K562 (cell line): Measurements from ENCODE around the gene SGMS1. TPM values are rescaled to one million over a fixed set of nuclear protein-coding genes. Genes with fewer than 3 reads are reported as not detected.

Experiments used
- FIP1L1 ChIP-seq: fragments of 200-400 bp; formaldehyde crosslinking; IDR thresholded peaks from 2 replicates; pipeline ENCODE4 v1.6.1; 2018; ENCODE audit warnings: mild to moderate bottlenecking, low read depth, low read length; ENCODE audit not compliant: poor library complexity, severe bottlenecking
- FOSL1 ChIP-seq: fragments of 200-800 bp; sonication (Bioruptor generic); conservative IDR thresholded peaks from 2 replicates; pipeline ENCODE4 v1.6.1; 2016; ENCODE audit warnings: missing genetic modification characterization, missing compliant biosample characterization
- FOXK2 ChIP-seq, 2 experiments: fragments of 450-650 bp; IDR thresholded peaks in 1 of 2; conservative IDR thresholded peaks in 1 of 2; 2 replicates each; pipeline ENCODE4 v1.6.1; 2016; ENCODE audit warnings: low read depth in 2 of 2, mild to moderate bottlenecking in 1 of 2
- NFYB ChIP-seq: IDR thresholded peaks from 2 replicates; pipeline ENCODE4 v1.6.1; 2011; ENCODE audit warnings: mild to moderate bottlenecking, moderate library complexity; ENCODE audit not compliant: insufficient read length; ENCODE audit errors: extremely low read depth
- RBM22 ChIP-seq: fragments of 200-400 bp; formaldehyde crosslinking; IDR thresholded peaks from 2 replicates; pipeline ENCODE4 v1.6.1; 2018; ENCODE audit warnings: low read length, low read depth; ENCODE audit not compliant: poor library complexity, severe bottlenecking
- SRF ChIP-seq, 2 experiments: fragments of 250-450, 450-650 bp in 1 of 2; sonication (Bioruptor Pico) in 1 of 2; sonication (generic) in 1 of 2; formaldehyde crosslinking; IDR thresholded peaks; 2 replicates each; pipeline versions ENCODE4 v1.5.0 to v1.5.1; 2020 to 2022; ENCODE audit warnings: mild to moderate bottlenecking in 1 of 2, missing genetic modification reagents in 1 of 2
- TBL1XR1 ChIP-seq, 2 experiments: IDR thresholded peaks; 2 replicates each; pipeline ENCODE4 v1.6.1; 2012; ENCODE audit warnings: improper control_type of control experiment in 2 of 2, low read length in 2 of 2, mild to moderate bottlenecking in 1 of 2
- XRCC3 ChIP-seq: fragments of 450-650 bp; IDR thresholded peaks from 2 replicates; pipeline ENCODE4 v1.6.1; 2017; ENCODE audit warnings: mild to moderate bottlenecking, moderate library complexity
- ZNF184 ChIP-seq: sonication (generic); formaldehyde crosslinking; IDR thresholded peaks from 2 replicates; pipeline ENCODE4 v1.5.0; 2020; ENCODE audit warnings: missing genetic modification reagents
- ZNF436 ChIP-seq: fragments of 250-450, 450-650 bp; sonication (Bioruptor Pico); formaldehyde crosslinking; IDR thresholded peaks from 2 replicates; pipeline ENCODE4 v1.7.0; 2020; ENCODE audit warnings: mild to moderate bottlenecking
- polyA plus RNA-seq, 8 experiments: library from polyadenylated mRNA; depleted of rRNA in 4 of 8; stranded (reverse) in 5 of 8; unstranded in 3 of 8; fragments of >200 nt; fragmentation: Nextera tagmentation in 2 of 8; fragmentation: Illumina TruSeq in 1 of 8; extraction: Ambion mirVana in 2 of 8; extraction: Trizol in 1 of 8; gene quantifications; 2 replicates each; pipeline versions ENCODE4 v1.2.1 to v1.2.3, GENCODE V29; 2011 to 2014; ENCODE audit warnings: inconsistent platforms in 1 of 8, missing spikeins in 1 of 8
- total RNA-seq, 7 experiments: library from RNA; depleted of rRNA in 6 of 7; stranded (reverse); fragments of >200 nt in 6 of 7; fragmentation: Illumina TruSeq in 2 of 7; extraction: Trizol in 2 of 7; gene quantifications; 2 replicates each; pipeline versions ENCODE4 v1.2.1 to v1.2.3, GENCODE V29; 2011 to 2021; ENCODE audit warnings: low replicate concordance in 1 of 7
- TF ChIP-seq, protein P1 (sequence below): fragments of 450-650 bp; formaldehyde crosslinking; IDR thresholded peaks from 2 replicates; pipeline ENCODE4 v1.4.0; 2020; ENCODE audit warnings: mild to moderate bottlenecking, moderate library complexity
- TF ChIP-seq, protein P2 (sequence below): fragments of 200-800 bp; sonication (Bioruptor generic); IDR thresholded peaks from 2 replicates; pipeline ENCODE4 v1.6.1; 2016; ENCODE audit warnings: missing genetic modification characterization, missing compliant biosample characterization
- TF ChIP-seq, protein P3 (sequence below): sonication (generic); formaldehyde crosslinking; IDR thresholded peaks from 2 replicates; pipeline ENCODE4 v1.8.0; 2023; ENCODE audit warnings: mild to moderate bottlenecking, missing genetic modification reagents

The SGMS1 gene
- total and polyA plus RNA-seq, 9 of the 15 experiments (the other 6 are each of a cell fraction or from before 2014, with no cell fraction given): 22.6 to 232 (median 82.2) TPM

DNA sequence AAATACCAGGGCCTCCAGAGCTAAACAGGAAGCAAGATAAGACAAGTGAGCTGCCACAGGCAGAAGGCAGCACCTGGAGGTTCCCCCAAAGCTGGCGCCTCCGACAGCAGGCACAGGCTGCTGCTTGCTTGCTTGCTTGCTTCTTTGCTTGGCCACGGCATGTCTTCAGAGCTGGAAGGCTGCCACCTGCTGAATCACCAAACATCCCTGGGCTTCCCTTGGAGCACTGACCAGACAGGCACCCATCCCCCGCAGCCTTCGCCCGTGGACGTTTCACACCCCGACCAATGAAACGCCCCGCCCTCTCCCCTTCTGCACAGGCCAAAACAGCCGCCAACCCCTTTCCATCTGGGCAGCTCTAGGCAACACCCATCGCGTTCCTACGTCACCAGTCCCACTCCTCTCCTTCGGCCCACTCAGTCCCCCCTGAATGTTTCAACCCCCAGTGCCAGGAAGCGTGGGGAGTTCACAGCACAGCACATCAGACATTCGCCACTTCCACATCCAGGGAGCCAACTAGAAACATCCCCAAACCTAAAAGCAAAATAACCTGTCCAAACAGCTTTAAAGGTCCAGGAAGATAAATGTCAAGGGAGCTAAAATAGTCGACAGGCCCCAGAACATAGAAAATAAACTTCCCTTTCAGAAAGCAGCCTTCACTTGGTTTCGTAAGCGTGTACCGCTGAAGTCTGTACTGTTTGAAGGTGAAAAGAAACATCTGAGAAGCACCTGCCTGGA, 1.6 kb downstream of the SGMS1 start (continued):
- TF ChIP-seq TBL1XR1 (IDR thresholded peaks at IDR 0.05; ENCODE audit: low read length in 2 of 2) (peak in 1 of 2 experiments; percentile 79; a peak in 2 of 4 replicates), ZNF436 (0 out of 2 replicates have a peak, but pooled peaks have one; percentile 46), FOSL1 (tag) (peak; percentile 78), XRCC3 (no peak), FIP1L1 (no peak), SRF (CRISPR knock-in tag; IDR thresholded peaks at IDR 0.05) (no peak), NFYB (peak; percentile 6), FOXK2 (conservative IDR thresholded peaks at IDR 0.05 in 1 of 2, IDR thresholded peaks at IDR 0.05 in 1 of 2; ENCODE audit: low read depth in 2 of 2) (peak; percentile 71 to 78; a peak in 3 of 4 replicates), ZNF184 (CRISPR knock-in tag) (no peak), RBM22 (no peak)
- TF ChIP-seq, protein P1, sequence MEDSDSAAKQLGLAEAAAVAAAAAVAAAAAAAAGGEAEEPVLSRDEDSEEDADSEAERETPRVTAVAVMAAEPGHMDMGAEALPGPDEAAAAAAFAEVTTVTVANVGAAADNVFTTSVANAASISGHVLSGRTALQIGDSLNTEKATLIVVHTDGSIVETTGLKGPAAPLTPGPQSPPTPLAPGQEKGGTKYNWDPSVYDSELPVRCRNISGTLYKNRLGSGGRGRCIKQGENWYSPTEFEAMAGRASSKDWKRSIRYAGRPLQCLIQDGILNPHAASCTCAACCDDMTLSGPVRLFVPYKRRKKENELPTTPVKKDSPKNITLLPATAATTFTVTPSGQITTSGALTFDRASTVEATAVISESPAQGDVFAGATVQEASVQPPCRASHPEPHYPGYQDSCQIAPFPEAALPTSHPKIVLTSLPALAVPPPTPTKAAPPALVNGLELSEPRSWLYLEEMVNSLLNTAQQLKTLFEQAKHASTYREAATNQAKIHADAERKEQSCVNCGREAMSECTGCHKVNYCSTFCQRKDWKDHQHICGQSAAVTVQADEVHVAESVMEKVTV (CRISPR knock-in tag): peak; percentile 69
- TF ChIP-seq, protein P2, sequence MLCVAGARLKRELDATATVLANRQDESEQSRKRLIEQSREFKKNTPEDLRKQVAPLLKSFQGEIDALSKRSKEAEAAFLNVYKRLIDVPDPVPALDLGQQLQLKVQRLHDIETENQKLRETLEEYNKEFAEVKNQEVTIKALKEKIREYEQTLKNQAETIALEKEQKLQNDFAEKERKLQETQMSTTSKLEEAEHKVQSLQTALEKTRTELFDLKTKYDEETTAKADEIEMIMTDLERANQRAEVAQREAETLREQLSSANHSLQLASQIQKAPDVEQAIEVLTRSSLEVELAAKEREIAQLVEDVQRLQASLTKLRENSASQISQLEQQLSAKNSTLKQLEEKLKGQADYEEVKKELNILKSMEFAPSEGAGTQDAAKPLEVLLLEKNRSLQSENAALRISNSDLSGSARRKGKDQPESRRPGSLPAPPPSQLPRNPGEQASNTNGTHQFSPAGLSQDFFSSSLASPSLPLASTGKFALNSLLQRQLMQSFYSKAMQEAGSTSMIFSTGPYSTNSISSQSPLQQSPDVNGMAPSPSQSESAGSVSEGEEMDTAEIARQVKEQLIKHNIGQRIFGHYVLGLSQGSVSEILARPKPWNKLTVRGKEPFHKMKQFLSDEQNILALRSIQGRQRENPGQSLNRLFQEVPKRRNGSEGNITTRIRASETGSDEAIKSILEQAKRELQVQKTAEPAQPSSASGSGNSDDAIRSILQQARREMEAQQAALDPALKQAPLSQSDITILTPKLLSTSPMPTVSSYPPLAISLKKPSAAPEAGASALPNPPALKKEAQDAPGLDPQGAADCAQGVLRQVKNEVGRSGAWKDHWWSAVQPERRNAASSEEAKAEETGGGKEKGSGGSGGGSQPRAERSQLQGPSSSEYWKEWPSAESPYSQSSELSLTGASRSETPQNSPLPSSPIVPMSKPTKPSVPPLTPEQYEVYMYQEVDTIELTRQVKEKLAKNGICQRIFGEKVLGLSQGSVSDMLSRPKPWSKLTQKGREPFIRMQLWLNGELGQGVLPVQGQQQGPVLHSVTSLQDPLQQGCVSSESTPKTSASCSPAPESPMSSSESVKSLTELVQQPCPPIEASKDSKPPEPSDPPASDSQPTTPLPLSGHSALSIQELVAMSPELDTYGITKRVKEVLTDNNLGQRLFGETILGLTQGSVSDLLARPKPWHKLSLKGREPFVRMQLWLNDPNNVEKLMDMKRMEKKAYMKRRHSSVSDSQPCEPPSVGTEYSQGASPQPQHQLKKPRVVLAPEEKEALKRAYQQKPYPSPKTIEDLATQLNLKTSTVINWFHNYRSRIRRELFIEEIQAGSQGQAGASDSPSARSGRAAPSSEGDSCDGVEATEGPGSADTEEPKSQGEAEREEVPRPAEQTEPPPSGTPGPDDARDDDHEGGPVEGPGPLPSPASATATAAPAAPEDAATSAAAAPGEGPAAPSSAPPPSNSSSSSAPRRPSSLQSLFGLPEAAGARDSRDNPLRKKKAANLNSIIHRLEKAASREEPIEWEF: no peak
- TF ChIP-seq, protein P3, sequence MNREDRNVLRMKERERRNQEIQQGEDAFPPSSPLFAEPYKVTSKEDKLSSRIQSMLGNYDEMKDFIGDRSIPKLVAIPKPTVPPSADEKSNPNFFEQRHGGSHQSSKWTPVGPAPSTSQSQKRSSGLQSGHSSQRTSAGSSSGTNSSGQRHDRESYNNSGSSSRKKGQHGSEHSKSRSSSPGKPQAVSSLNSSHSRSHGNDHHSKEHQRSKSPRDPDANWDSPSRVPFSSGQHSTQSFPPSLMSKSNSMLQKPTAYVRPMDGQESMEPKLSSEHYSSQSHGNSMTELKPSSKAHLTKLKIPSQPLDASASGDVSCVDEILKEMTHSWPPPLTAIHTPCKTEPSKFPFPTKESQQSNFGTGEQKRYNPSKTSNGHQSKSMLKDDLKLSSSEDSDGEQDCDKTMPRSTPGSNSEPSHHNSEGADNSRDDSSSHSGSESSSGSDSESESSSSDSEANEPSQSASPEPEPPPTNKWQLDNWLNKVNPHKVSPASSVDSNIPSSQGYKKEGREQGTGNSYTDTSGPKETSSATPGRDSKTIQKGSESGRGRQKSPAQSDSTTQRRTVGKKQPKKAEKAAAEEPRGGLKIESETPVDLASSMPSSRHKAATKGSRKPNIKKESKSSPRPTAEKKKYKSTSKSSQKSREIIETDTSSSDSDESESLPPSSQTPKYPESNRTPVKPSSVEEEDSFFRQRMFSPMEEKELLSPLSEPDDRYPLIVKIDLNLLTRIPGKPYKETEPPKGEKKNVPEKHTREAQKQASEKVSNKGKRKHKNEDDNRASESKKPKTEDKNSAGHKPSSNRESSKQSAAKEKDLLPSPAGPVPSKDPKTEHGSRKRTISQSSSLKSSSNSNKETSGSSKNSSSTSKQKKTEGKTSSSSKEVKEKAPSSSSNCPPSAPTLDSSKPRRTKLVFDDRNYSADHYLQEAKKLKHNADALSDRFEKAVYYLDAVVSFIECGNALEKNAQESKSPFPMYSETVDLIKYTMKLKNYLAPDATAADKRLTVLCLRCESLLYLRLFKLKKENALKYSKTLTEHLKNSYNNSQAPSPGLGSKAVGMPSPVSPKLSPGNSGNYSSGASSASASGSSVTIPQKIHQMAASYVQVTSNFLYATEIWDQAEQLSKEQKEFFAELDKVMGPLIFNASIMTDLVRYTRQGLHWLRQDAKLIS (CRISPR knock-in tag): no peak
